ENCODE data around the gene TBC1D22A.

- TF ChIP-seq, protein P1, sequence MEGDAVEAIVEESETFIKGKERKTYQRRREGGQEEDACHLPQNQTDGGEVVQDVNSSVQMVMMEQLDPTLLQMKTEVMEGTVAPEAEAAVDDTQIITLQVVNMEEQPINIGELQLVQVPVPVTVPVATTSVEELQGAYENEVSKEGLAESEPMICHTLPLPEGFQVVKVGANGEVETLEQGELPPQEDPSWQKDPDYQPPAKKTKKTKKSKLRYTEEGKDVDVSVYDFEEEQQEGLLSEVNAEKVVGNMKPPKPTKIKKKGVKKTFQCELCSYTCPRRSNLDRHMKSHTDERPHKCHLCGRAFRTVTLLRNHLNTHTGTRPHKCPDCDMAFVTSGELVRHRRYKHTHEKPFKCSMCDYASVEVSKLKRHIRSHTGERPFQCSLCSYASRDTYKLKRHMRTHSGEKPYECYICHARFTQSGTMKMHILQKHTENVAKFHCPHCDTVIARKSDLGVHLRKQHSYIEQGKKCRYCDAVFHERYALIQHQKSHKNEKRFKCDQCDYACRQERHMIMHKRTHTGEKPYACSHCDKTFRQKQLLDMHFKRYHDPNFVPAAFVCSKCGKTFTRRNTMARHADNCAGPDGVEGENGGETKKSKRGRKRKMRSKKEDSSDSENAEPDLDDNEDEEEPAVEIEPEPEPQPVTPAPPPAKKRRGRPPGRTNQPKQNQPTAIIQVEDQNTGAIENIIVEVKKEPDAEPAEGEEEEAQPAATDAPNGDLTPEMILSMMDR (IDR thresholded peaks at IDR 0.05) = no peak
- TF ChIP-seq POLR2A (IDR thresholded peaks at IDR 0.05) = no peak
- no peak for TF ChIP-seq POLR2AphosphoS5 (IDR thresholded peaks at IDR 0.05)
These were observed 386.7 kb downstream of the TBC1D22A start for GRCh38 chr22:47148956-47149728.
